GM19438 (cell line): ENCODE data around the gene BRIP1.
"Not testable (repeated sequence)": the region's sequence is repeated elsewhere in the genome, so short reads cannot be mapped to it uniquely, and the experiment has no call there.

ENCODE experiments used
- ATAC-seq: cut with Tn5 transposase; IDR thresholded peaks from one replicate; pipeline ENCODE4 v1.9.1; 2021; ENCODE audit warnings: low read depth; ENCODE audit not compliant: unreplicated experiment

BRIP1 gene

DNA sequence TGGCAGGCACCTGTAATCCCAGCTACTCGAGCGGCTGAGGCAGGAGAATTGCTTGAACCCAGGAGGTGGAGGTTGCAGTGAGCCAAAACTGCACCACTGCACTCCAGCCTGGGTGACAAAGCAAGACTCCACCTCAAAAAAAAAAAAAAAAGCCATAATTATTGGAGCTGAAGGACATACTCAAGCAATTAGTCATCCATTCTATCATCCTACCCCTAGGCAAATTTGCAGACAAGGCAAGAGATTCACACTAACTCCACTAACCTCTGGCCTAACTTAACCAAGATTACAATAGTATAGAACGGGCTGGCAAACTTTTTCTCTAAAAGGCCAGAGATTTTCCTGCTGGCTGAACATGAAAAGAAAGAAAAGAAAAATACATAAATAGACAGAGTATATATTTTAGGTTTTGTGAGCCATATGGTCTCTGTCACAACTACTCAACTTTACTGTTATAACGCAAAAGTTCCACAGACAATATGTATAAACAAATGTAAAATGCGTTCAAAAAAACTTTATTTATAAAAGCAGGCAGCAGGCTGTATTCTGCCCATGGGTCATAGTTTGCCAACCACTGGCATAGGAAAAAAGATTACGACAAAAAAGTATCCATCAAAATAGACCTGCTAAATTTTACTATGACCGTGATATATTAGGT lies 29.7 kb downstream of the BRIP1 start:
- no peak for ATAC-seq

DNA sequence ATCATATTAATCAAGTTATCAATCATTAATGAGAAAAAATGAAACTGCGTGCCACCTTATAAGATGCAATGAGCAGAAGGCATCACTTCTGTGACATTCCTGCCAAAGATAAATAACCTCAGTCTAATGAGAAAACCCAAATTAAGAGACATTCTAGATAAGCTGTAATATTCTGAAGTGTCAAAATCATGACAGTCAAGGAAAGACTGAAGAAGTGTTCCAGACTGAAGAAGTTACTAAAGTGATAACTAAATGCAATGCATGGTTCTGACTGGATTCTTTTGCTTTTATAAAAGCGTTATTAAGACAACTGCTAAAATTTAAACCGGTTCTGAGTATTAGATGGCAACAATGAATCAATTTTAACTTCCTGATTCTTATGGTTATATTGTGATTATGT lies 30.9 kb downstream of the BRIP1 start:
- no peak for ATAC-seq

DNA sequence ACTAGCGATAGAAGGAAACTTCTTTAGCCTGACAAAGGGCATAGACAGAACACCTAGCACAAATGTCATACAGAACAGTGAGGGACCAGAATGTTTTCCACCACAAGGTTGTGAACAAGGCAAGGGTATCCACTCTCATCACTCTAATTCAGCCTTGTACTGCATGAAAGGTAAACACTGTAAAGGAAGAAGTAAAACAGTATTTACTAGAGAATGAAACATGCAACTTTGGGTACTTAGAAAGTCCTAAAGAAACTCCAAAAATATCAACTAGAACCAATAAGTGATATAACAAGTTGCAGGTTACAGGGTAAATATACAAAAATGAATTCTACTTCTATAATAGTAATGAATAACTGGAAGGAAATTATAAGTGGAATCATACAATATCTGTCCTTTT lies 32.2 kb downstream of the BRIP1 start:
- ATAC-seq, result no peak

DNA sequence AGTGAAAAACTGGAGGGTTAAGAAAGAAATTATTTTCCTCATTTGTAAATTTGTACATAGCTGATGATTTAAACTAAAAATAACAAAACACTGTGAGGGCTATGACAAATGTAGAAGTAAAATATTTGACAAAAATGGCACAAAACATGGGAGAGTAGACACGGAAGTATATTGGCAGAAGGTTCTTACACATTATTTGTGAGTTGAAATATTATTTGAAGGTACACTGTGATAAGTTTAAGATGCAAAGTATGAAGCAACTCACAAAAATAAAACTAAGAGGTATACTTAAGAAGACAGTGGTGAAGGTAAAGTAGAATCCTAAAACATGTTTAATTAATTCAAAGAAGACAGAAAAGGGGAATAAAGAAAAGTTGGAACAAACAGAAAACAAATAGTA lies 34.6 kb downstream of the BRIP1 start:
- no peak for ATAC-seq

DNA sequence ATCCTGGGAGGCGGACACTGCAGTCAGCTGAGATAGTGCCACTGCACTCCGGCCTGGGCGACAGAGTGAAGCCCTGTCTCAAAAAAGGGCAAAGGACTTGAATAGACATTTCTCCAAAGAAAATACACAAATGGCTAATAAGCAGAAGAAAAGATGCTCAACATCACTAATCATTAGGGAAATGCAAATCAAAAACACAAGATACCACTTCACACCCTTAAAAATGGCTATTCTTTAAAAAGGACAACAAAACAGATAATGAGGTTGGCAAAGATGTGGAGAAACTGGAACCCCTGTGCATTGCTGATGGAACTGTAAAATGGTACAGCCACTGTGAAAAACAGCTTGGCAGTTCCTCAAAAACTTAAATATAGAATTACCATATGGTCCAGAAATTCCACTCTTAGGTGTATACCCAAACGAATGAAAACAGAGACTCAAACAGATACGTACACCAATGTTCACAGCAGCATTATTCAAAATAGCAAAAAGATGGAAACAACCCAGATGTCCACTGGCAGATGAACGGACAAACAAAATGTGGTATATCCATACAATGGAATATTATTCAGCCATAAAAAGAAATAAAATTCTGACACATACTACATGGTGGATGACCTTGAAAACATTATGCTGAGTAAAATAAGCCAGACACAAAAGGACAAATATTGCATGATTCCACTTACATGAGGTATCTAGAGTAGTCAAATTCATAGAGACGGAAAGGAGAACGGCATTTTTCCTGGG lies 35.5 kb downstream of the BRIP1 start:
- ATAC-seq, result no peak

DNA sequence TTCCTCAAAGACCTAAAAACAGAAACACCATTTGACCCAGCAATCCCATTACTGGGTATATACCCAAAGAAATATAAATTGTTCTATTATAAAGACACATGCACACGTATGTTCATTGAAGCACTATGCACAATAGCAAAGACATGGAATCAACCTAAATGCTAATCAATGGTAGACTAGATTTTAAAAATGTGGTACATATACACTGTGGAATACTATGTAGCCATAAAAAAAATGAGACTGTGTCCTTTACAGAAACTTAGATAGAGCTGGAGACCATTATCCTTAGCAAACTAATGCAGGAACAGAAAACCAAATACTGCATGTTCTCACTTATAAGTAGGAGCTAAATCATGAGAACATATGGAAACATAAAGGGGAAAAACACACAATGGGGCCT lies 36.5 kb downstream of the BRIP1 start:
- not testable (repeated sequence) for ATAC-seq

DNA sequence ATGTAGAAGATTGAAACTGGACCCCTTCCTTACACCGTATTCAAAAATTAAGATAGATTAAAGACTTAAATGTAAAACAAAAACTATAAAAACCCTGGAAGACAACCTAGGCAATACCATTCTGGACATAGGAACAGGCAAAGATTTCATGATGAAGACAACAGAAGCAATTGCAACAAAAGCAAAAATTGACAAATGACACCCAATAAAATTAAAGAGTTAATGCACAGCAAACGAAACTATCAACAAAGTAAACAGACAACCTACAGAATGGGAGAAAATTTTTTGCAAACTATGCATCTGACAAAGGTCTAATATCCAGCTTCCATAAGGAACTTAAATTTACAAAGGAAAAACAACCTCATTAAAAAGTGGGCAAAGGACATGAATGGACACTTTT lies 37.1 kb downstream of the BRIP1 start:
- ATAC-seq, result not testable (repeated sequence)

DNA sequence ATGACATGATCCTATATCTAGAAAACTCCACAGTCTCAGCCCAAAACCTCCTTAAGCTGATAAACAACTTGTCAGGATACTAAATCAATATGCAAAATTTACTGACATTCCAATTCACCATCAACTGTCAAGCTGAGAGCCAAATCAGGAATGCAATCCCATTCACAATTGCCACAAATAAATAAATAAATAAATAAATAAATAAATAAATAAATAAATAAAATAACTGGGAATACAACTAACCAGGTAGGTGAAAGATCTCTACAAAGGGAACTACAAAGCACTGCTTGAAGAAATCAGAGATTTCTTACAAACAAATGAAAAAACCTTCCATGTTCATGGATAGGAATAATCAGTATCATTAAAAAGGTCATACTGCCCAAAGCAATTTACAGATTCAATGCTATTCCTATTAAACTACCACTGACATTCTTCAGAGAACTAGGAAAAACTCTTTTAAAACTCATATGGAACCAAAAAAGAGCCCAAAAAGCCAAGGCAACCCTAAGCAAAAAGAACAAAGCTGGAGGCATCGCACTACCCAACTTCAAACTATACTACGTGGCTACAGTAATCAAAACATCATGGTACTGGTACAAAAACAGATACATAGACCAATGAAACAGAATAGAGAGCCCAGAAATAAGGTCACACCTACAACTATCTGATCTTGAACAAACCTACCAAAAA lies 37.7 kb downstream of the BRIP1 start:
- ATAC-seq, result no peak

DNA sequence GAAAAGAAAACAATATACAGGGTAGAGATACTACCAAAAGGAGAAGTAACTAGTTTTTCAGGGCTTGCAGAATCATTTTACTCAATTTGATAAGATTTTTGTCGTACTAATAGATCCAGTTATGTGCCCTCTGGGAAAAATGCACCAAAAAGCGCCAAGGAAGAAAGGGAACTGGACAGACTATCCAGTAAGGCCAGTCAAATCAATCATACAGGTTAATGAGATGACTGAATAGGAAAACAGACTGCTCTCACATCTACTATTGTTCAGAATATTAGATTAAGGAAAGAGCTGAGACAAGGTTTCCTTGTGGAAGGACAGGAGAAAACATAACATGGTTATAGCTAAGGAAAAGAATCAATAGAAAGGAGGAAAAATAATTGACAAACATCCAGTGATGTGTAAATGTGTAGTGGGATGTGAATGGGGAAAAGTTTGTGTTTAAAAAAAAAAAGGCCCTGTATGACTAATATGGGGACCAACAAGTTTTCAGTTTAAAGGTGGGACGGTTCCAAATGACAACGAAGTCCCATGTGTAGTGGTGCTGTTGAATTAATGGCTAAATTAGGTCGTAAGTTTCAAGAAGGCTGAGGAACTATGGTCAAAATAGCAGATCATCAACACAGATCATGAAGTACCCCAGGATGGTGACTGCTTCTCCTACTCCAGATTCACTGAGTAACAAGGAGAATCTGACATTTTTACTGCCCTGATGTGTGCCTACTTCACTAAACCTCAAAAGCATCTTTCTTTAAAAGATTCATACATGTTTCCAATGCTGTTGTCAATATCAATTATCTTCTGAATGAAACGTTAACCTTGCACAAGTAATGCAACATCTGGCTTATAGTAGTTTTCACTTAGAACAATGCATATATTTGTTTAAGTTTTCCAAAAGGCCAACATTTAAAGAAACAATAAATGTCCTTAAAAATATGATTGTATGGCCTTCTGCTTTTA lies 40.7 kb downstream of the BRIP1 start:
- ATAC-seq, result no peak

DNA sequence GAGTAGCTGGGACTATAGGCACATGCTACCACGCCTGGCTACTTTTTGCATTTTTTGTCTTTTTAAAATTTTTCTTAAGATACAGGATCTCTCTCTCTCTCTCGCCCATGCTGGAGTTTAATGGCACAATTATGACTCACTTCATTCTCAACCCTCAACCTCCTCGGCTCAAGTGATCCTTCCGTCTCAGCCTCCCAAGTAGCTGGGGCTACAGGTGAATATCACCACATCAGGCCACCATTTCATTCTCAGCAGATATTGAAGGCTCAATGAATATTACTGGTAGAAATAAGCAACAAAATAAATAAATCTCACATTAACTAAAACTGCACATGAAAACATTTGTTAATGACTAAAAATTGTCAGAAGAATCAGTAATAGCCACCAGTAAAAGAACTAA lies 41.7 kb downstream of the BRIP1 start:
- no peak for ATAC-seq

DNA sequence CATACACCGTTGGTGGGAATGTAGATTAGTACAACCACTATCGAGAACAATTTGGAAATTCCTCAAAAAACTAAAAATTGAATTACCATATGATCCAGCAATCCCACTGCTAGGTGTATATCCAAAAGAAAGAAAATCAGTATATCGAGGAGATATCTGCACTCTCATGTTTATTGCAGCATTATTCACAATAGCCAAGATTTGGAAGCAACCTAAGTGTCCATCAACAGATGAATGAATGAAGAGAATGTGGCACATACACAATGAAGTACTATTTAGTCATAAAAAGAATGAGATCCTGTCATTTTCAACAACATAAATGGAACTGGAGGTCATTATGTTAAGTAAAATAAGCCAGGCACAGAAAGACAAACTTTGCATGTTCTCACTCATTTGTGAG lies 44.1 kb downstream of the BRIP1 start:
- not testable (repeated sequence) for ATAC-seq

DNA sequence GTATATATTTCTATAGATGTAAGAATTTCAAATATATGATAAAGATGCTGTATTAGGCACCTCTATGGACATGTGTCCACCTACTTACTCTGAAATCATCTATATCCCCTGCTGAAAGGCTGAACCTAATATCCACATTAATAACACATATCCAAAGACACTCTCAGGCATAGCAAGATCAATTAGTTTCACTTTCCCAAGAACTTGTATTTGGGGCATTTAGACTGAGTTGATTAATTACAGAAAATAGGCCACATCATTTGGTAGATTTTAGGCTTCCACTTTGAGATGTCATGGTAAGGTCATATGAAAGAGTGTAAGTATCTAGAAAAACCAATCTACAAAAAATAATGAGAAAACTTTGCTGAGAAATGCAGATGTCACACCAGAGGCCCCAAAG lies 45.1 kb downstream of the BRIP1 start:
- ATAC-seq, result no peak

DNA sequence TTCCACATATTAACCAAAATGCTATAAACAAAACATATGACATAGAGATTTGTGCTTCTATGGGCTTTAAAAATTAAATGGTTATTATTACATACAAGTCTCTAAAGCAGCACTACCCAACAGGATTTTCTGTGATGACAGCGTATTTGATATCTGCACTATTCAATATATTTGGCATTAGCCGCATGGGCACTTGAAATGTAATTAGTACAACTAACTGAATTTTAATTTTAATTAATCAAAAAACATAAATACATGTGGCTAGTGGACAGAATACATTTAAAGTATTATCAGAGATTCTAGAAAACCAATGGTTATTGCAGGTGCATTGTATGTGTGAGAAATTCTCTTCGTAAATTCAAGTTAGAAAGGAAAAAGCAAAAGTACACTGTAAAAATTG lies 45.9 kb downstream of the BRIP1 start:
- no peak for ATAC-seq

DNA sequence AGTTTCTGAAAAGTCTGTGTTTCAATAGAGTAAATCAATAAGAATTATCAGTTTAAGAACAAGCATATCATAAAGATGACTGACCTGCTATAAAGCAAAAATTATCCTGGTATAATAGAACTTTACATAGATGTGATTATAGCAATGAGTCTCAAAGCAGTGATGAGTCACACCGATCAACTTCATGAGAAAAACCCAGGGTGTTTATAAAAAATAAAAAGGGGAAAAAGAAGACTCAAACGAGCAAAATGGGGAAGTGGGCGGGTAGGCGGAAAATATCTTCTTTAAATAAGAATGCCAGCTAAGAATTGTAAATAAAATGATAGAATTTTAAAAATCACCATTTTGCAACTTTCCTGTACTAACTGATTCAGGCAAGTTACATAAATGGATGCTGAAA lies 46.8 kb downstream of the BRIP1 start:
- ATAC-seq, result no peak

DNA sequence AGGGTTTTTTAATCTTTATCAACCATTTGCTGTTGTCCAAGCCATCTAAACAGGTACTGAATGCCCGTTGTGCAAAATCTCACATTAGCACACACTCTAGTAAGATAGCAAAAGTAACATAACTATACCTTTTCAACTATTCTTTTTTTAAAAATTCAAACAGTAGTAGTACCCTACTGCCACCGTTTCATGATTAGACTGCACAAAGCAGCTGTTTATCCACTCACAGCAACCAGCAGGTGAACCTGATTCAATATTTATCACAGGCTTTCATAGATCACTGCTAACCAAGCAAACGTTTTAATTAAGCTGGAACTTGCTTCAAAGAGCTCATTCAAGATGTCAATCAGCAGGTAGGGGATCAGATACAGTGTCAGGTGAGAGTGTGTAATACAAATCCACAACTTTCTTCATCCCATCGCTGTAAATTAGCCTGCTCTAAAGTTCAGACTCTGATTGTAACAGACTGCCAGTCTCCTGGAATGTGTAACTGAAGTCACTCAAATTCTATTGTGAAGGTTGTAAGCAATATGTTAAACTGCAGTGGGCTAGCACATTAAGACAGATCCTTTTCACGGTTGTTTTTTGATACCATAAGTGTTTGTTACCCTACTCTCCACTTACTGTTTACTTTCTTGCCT lies 47.3 kb downstream of the BRIP1 start:
- no peak for ATAC-seq

DNA sequence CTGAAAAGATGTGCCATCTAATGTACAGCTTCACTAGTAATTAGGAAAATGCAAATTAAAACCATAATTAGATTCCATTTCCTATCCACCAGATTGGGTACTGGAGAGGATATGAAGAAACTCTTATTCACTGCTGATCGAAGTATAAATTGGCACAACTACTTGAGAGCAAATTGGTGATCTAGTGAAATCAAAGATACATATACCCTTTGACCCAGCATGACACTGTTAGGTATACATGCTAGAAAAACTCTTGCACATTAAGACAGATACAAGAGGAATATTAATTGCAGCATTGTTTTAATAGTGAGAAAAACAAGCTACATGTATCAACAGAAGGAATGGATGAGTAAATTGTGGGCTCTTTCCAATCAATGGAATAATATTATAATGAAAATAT lies 48.8 kb downstream of the BRIP1 start:
- no peak for ATAC-seq

DNA sequence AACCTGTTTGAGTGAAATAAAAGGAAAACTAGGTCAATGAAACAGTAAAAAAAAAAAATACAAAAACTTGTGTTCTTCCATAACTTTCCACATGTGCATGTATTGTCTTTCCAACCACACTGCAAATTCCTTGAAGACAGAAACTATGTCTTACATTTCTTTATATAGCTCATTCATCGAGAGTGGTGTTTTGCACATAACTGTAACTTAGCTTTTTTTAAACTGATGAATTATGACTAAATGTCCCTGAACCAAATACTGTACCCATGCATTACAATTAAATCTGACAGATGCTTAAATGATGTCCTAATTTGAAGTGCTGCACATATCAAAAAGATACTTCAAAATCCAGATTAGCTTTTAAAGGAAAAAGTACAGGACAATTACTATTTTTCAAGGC lies 50.1 kb downstream of the BRIP1 start:
- no peak for ATAC-seq

DNA sequence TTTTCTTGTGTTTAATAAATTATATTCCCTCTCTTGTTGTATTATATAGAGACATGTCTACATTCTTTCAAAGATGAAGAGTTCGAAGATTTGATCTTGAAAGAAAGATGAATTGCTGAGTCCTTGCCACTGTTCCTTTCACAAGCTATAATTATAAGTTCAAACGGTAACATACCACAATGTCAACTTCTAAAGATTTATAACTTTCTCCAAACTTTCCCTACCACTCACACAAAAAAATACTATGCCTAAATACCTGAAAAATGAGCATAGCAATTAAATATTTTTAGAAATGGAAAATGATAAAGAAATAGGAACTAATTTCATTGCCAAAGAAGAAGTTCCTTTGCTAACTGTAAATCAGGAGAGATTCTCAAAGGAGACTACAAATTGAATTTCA lies 50.6 kb downstream of the BRIP1 start:
- ATAC-seq, result no peak

DNA sequence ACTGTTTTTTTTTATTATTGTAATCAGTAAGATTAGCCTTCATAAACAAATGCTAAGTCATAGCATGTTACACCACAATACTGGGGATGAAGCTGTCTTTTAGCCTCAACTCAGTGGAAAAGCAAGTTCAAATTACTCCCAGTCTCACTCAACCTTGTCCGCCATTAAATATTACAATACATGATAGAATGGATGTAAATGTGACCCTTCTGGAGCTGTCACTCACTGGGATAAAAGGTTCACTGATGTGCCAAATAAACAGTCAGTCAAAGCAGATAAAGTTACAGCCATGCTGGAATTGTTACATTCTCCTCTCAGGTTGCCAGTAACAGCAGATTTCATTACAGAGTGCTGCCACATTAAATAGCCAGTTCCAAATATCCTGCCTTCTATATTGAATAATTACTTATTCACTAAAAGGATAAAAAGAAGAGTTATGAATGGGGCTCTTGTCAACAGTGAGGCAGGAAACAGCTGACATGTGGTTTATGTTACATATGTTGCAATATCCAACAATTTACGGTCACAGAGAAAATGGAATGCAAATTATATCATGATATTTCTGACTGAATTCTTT lies 53.4 kb downstream of the BRIP1 start:
- no peak for ATAC-seq

DNA sequence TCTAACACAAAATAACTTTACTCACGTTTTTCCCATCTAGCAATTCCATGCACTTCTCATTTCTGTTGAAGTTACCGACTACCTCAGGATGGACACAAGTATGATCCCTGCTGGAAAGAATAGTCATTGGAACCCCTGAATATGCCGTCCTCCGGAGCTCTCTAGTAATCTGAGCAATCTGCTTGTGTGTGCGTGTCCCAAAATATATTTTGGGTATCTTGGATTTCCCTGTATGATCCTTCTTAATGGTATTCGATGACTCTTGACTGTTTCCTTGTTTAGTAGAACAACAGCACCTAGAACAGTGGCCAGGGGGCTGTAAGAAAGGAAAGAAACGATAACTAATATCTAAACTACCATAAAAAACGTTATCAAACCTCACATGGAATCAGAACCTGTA lies 54.9 kb downstream of the BRIP1 start:
- no peak for ATAC-seq
